Loucy (cell line): ENCODE data around the gene RGS6.

Experiments used
- CTCF ChIP-seq: fragments of 200-600 bp; sonication (generic); conservative IDR thresholded peaks from 2 replicates; pipeline ENCODE4 v1.5.1; 2014; ENCODE audit warnings: mild to moderate bottlenecking, antibody characterized with exemption, low read length
- EZH2phosphoT487 ChIP-seq: fragments of 200-600 bp; IDR thresholded peaks from 2 replicates; pipeline ENCODE4 v1.6.1; 2018; ENCODE audit warnings: antibody characterized with exemption, mild to moderate bottlenecking, moderate library complexity, borderline replicate concordance

- TF ChIP-seq CTCF (no peak), EZH2phosphoT487 (no peak)
These were observed 131.6 kb downstream of the RGS6 start for GRCh38 chr14:72063761-72064282.
